Inflammatory macrophage treated with lipopolysaccharide for 4 hours (primary cell): ENCODE data around the gene PKNOX2.

Experiments used
- DNase-seq: peaks from one replicate; pipeline ENCODE4 v3.0.0-alpha.2; 2020

Gene PKNOX2

GRCh38 chr11:125317416-125317815 lies 152.9 kb downstream of the PKNOX2 start:
- DNase-seq, result no peak

- no peak for DNase-seq
These were observed 155.1 kb downstream of the PKNOX2 start for GRCh38 chr11:125319649-125320048.

GRCh38 chr11:125320347-125321076 lies 156.0 kb downstream of the PKNOX2 start:
- DNase-seq, result no peak

GRCh38 chr11:125322289-125322688 lies 157.7 kb downstream of the PKNOX2 start:
- DNase-seq, result no peak

GRCh38 chr11:125325196-125325595 lies 160.6 kb downstream of the PKNOX2 start:
- DNase-seq, result no peak

- no peak for DNase-seq
These were observed 161.6 kb downstream of the PKNOX2 start for GRCh38 chr11:125326126-125326525.

- DNase-seq, result no peak
These were observed 163.1 kb downstream of the PKNOX2 start for GRCh38 chr11:125327518-125328224.

GRCh38 chr11:125328225-125328580 lies 163.7 kb downstream of the PKNOX2 start:
- DNase-seq, result no peak

- DNase-seq, result no peak
These were observed 165.2 kb downstream of the PKNOX2 start for GRCh38 chr11:125329786-125330185.

- no peak for DNase-seq
These were observed 166.1 kb downstream of the PKNOX2 start for GRCh38 chr11:125330462-125331325.

GRCh38 chr11:125331357-125332035 lies 166.9 kb downstream of the PKNOX2 start:
- DNase-seq, result no peak

- no peak for DNase-seq
These were observed 168.3 kb downstream of the PKNOX2 start for GRCh38 chr11:125332821-125333220.

GRCh38 chr11:125333354-125334073 lies 169.0 kb downstream of the PKNOX2 start:
- no peak for DNase-seq

GRCh38 chr11:125335106-125335505 lies 170.6 kb downstream of the PKNOX2 start:
- no peak for DNase-seq

- no peak for DNase-seq
These were observed 173.6 kb downstream of the PKNOX2 start for GRCh38 chr11:125337836-125338834.

- DNase-seq, result no peak
These were observed 174.6 kb downstream of the PKNOX2 start for GRCh38 chr11:125338886-125339811.

- DNase-seq, result no peak
These were observed 177.1 kb downstream of the PKNOX2 start for GRCh38 chr11:125341676-125342075.

- DNase-seq, result no peak
These were observed 177.9 kb downstream of the PKNOX2 start for GRCh38 chr11:125342281-125342930.

- no peak for DNase-seq
These were observed 178.7 kb downstream of the PKNOX2 start for GRCh38 chr11:125343086-125343717.
